C4-2B (cell line): ENCODE measurements around the gene TSPAN13.

Experiments used
- CTCF ChIP-seq: fragments of 450-650 bp; conservative IDR thresholded peaks from 2 replicates; pipeline ENCODE4 v1.5.1; 2017; ENCODE audit warnings: mild to moderate bottlenecking
- ZFX ChIP-seq: fragments of 450-650 bp; IDR thresholded peaks from 2 replicates; pipeline ENCODE4 v1.6.1; 2017

GRCh38 chr7:16727736-16728135 is 25.8 kb upstream of the TSPAN13 start:
- TF ChIP-seq CTCF (no peak), ZFX (no peak)
